ENCODE results near the gene USP9X. TPM values are rescaled to one million over a fixed set of nuclear protein-coding genes. Genes with fewer than 3 reads are reported as not detected.
"Not testable (repeated sequence)": the region's sequence is repeated elsewhere in the genome, so short reads cannot be mapped to it uniquely, and the experiment has no call there.

Gene USP9X
- total RNA-seq, 1 donor from 2014 or later, result 72.4 TPM

DNA sequence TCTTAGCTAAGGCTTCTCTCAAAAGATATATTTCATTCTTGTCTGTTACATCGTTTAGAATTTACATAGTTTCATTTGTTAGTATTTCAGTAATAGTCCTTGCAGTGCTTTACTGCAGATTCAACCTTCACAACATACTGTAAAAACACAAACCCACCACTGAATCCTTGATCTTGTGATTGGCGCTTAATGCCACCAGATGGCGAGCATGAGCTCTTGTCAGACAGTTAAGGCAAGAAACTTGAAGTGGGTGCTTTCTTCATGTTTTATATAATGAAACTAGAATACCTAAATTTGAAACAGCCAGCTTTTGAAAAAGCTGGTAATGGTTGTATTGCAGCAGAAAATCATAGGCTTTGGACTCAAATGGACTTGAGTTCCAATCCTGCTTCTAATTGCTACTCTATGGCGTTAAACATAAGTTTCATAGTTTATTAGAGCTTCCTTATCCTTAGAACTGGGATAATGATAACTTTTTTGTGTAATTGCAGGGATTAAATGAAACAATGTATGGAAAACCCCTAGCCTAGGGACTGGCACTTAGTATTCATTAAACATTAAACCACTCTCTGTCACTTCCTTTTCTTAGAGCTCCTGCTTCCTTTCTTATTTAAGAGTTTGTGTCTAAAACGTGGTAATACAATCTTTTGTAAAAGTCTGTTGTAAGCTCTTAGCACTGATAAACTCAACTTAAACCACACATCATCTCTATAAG, 95.1 kb downstream of the USP9X start:
- TF ChIP-seq CTCF (IDR thresholded peaks at IDR 0.05), result peak; percentile 38 to 66 (median 39)
- TF ChIP-seq POLR2A (IDR thresholded peaks at IDR 0.05), result no peak
- no peak for TF ChIP-seq POLR2AphosphoS5 (IDR thresholded peaks at IDR 0.05; ENCODE audit: insufficient read depth in 1 of 2, low read depth in 1 of 2)
- H3K9me3 ChIP-seq, result no peaks in the 10 kb centered on the region
- no peaks in the 10 kb centered on the region for H3K27me3 ChIP-seq
- no peak overlapping the region for H3K27ac ChIP-seq
- DNase-seq (ENCODE audit: extremely low spot score in 2 of 2), result no peak
- H3K4me1 ChIP-seq, result no peaks in the 10 kb centered on the region
- no peak overlapping the region for H3K4me3 ChIP-seq
- intact Hi-C loops (cut with DNase I), result no loop called here
- H3K36me3 ChIP-seq, result peaks cover 0 to 12% of the 10 kb centered on the region in 2 donors

DNA sequence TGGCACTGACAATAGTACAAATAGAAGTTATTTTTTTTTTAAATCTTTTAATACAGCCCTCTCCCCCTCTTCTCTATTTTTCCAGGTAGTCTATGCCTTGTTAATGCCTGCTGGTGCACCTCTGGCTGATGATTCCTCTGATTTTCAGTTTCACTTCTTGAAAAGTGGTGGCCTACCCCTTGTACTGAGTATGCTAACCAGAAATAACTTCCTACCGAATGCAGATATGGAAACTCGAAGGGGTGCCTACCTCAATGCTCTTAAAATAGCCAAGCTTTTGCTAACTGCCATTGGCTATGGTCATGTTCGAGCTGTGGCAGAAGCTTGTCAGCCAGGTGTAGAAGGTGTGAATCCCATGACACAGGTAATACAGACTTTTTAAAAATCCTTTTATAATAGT, 99.1 kb downstream of the USP9X start:
- Histone ChIP-seq H3K27ac (no peak overlapping the region), H3K36me3 (peaks cover 0 to 17% of the 10 kb centered on the region in 2 donors), H3K27me3 (no peaks in the 10 kb centered on the region), H3K4me3 (no peak overlapping the region), H3K4me1 (no peaks in the 10 kb centered on the region), H3K9me3 (no peaks in the 10 kb centered on the region)
- intact Hi-C loops (cut with DNase I), result no loop called here
- TF ChIP-seq POLR2A (IDR thresholded peaks at IDR 0.05) (no peak), CTCF (IDR thresholded peaks at IDR 0.05) (no peak), POLR2AphosphoS5 (IDR thresholded peaks at IDR 0.05; ENCODE audit: insufficient read depth in 1 of 2, low read depth in 1 of 2) (no peak)
- no peak for DNase-seq (ENCODE audit: extremely low spot score in 2 of 2)

GRCh38 chrX:41186946-41187345, 101.7 kb downstream of the USP9X start:
- H3K27me3 ChIP-seq; H3K4me3 ChIP-seq; intact Hi-C loops (cut with DNase I); H3K4me1 ChIP-seq; H3K27ac ChIP-seq; H3K9me3 ChIP-seq; DNase-seq (ENCODE audit: extremely low spot score in 2 of 2): not testable (repeated sequence)
- peaks cover 0 to 24% of the 10 kb centered on the region in 2 donors for H3K36me3 ChIP-seq

DNA sequence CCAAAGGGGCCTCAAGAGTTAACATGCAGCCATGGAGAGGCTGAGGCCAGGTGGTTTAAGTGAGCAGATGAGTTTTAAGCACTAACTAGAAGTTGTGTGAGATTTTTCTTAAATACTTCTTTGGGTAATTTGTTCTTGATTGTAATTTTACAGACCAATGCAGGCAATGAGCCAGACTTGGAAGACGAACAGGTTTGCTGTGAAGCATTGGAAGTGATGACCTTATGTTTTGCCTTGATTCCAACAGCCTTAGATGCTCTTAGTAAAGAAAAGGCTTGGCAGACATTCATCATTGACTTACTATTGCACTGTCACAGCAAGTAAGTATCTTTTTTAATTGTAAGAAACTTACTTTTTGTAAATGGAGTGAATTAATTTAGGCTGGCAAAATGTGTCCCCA, 103.9 kb downstream of the USP9X start:
- Histone ChIP-seq H3K4me3 (no peak overlapping the region), H3K4me1 (no peaks in the 10 kb centered on the region), H3K27me3 (no peaks in the 10 kb centered on the region), H3K36me3 (peaks cover 0 to 23% of the 10 kb centered on the region in 2 donors), H3K9me3 (no peaks in the 10 kb centered on the region), H3K27ac (no peak overlapping the region)
- intact Hi-C loops (cut with DNase I), result no loop called here
- DNase-seq (ENCODE audit: extremely low spot score in 2 of 2), result no peak
- no peak for TF ChIP-seq POLR2A (IDR thresholded peaks at IDR 0.05)
- no peak for TF ChIP-seq POLR2AphosphoS5 (IDR thresholded peaks at IDR 0.05; ENCODE audit: insufficient read depth in 1 of 2, low read depth in 1 of 2)
- no peak for TF ChIP-seq CTCF (IDR thresholded peaks at IDR 0.05)

DNA sequence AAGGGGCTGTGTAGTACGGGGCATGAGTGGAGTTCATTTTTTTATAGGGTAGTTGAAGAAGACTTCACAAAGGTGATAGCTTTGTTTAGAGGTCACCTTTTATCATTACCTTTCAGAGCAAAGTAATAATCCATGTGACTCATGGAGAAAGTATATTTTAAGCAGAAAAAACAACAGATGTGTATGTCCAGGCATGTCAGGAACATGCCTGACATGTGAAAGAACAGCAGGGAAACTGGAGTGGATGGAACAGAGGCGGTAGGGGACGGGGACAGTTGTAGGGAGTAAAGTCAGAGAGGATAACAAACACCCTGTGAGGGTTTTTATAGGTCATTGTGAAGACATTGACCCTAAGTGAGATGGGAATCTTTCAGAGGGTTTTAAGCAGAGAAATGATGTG, 107.6 kb downstream of the USP9X start:
- no peak for DNase-seq (ENCODE audit: extremely low spot score in 2 of 2)
- Histone ChIP-seq H3K36me3 (peaks cover 0 to 22% of the 10 kb centered on the region in 2 donors), H3K4me1 (no peaks in the 10 kb centered on the region), H3K9me3 (no peaks in the 10 kb centered on the region), H3K27me3 (no peaks in the 10 kb centered on the region), H3K27ac (no peak overlapping the region), H3K4me3 (no peak overlapping the region)
- TF ChIP-seq POLR2A (IDR thresholded peaks at IDR 0.05) (no peak), POLR2AphosphoS5 (IDR thresholded peaks at IDR 0.05; ENCODE audit: insufficient read depth in 1 of 2, low read depth in 1 of 2) (no peak), CTCF (IDR thresholded peaks at IDR 0.05) (no peak)
- intact Hi-C loops (cut with DNase I), result no loop called here

All from vagina (tissue), 2 donors.